Calu3 (cell line): Measurements from ENCODE around the gene MRPL33. TPM values are rescaled to one million over a fixed set of nuclear protein-coding genes. Genes with fewer than 3 reads are reported as not detected.

Source experiments
- BruUV-seq: library from RNA; stranded (reverse); fragments of 400-500 nt; replicated peaks from 2 replicates; lab custom pipeline; 2021; lab: Mats Ljungman, UMichigan
- CTCF ChIA-PET: fragments of 300-600 bp; sonication (Branson Sonifier 250); formaldehyde crosslinking; loops from one replicate; lab custom pipeline; 2022; ENCODE audit warnings: antibody characterized with exemption; lab: Charles Lee
- DNase-seq: peaks from one replicate; pipeline ENCODE4 v3.0.0; 2022
- H3K27ac Mint-ChIP-seq: one replicate; pipeline ENCODE4 v1.8.0; 2022; ENCODE audit warnings: mixed read lengths; ENCODE audit not compliant: unreplicated experiment
- H3K27me3 Mint-ChIP-seq: one replicate; pipeline ENCODE4 v1.8.0; 2022; ENCODE audit warnings: mixed read lengths; ENCODE audit not compliant: unreplicated experiment
- H3K36me3 Mint-ChIP-seq: one replicate; pipeline ENCODE4 v1.8.0; 2022; ENCODE audit warnings: mild to moderate bottlenecking, moderate library complexity, mixed read lengths; ENCODE audit not compliant: insufficient read depth, unreplicated experiment
- H3K4me1 Mint-ChIP-seq: one replicate; pipeline ENCODE4 v1.8.0; 2022; ENCODE audit warnings: mild to moderate bottlenecking, low read depth, mixed read lengths; ENCODE audit not compliant: unreplicated experiment
- H3K4me3 Mint-ChIP-seq: one replicate; pipeline ENCODE4 v1.8.0; 2022; ENCODE audit warnings: mild to moderate bottlenecking, low read depth, moderate library complexity, mixed read lengths; ENCODE audit not compliant: unreplicated experiment
- H3K9me3 Mint-ChIP-seq: one replicate; pipeline ENCODE4 v1.8.0; 2022; ENCODE audit warnings: low read depth, mixed read lengths; ENCODE audit not compliant: unreplicated experiment
- CTCF ChIP-seq: fragments of 200-600 bp; IDR thresholded peaks from one replicate; pipeline ENCODE4 v1.8.0; 2022; ENCODE audit warnings: antibody characterized with exemption; ENCODE audit not compliant: unreplicated experiment
- intact Hi-C: fragments of 100-400 bp; cut with micrococcal nuclease; formaldehyde crosslinking; loops from one replicate; pipeline ENCODE4 v1.10.0; 2022; ENCODE audit not compliant: unreplicated experiment
- total RNA-seq: library from RNA; stranded (reverse); gene quantifications from 2 replicates; pipeline ENCODE4 v1.2.3, GENCODE V29; 2022

The MRPL33 gene
- total RNA-seq, 1 experiment from 2014 or later = 82.9 TPM

- TF ChIP-seq CTCF = no peak
- H3K27ac Mint-ChIP-seq = peak overlapping the region; percentile 95
- no peaks in the 10 kb centered on the region for H3K27me3 Mint-ChIP-seq
- H3K9me3 Mint-ChIP-seq = peaks cover 9% of the 10 kb centered on the region
- intact Hi-C loops = loop anchor here (5.0 kb wide), 2 partner anchors 171 to 481 kb away; no protein-coding TSS in a partner anchor
- no TSS peak for BruUV-seq
- no peak for DNase-seq
- peaks cover 27% of the 10 kb centered on the region for H3K36me3 Mint-ChIP-seq
- H3K4me3 Mint-ChIP-seq = no peak overlapping the region
- CTCF ChIA-PET = interaction anchor here (0.7 kb wide), 2 partner anchors 29 to 264 kb away, joined by 4 to 5 read pairs; no protein-coding TSS in a partner anchor
- peaks cover 39% of the 10 kb centered on the region for H3K4me1 Mint-ChIP-seq
Measured at GRCh38 chr2:27751377-27751776, 20.1 kb upstream of the MRPL33 start.

- CTCF ChIA-PET = interaction anchor here (0.6 to 3.0 kb wide), 19 partner anchors 14 to 1248 kb away, joined by 3 to 47 read pairs (median 4); no protein-coding TSS in a partner anchor
- Mint-ChIP-seq H3K4me1 (peaks cover 49% of the 10 kb centered on the region), H3K36me3 (peaks cover 27% of the 10 kb centered on the region), H3K27me3 (no peaks in the 10 kb centered on the region), H3K27ac (peak overlapping the region; percentile 95), H3K4me3 (peak overlapping the region; percentile 72), H3K9me3 (peaks cover 9% of the 10 kb centered on the region)
- no peak for TF ChIP-seq CTCF
- intact Hi-C loops = loop anchor here (1.0 to 5.0 kb wide), 5 partner anchors 29 to 667 kb away; no protein-coding TSS in a partner anchor
- BruUV-seq = no TSS peak
- DNase-seq = peak; percentile 78
Measured at GRCh38 chr2:27752551-27753237, 18.8 kb upstream of the MRPL33 start.

- Mint-ChIP-seq H3K27me3 (no peaks in the 10 kb centered on the region), H3K27ac (peak overlapping the region; percentile 95), H3K9me3 (no peaks in the 10 kb centered on the region), H3K4me3 (peak overlapping the region; percentile 72), H3K4me1 (peaks cover 49% of the 10 kb centered on the region), H3K36me3 (peaks cover 32% of the 10 kb centered on the region)
- TF ChIP-seq CTCF = peak; percentile 91
- intact Hi-C loops = loop anchor here (1.0 to 5.0 kb wide), 3 partner anchors 168 to 642 kb away; no protein-coding TSS in a partner anchor
- BruUV-seq = no TSS peak
- CTCF ChIA-PET = interaction anchor here (0.8 to 3.0 kb wide), 9 partner anchors 18 to 698 kb away, joined by 3 to 47 read pairs (median 4); no protein-coding TSS in a partner anchor
- DNase-seq = peak; percentile 93
Measured at GRCh38 chr2:27754138-27754588, 17.4 kb upstream of the MRPL33 start.

GRCh38 chr2:27754831-27755230 lies 16.7 kb upstream of the MRPL33 start:
- no peaks in the 10 kb centered on the region for H3K9me3 Mint-ChIP-seq
- peaks cover 50% of the 10 kb centered on the region for H3K4me1 Mint-ChIP-seq
- BruUV-seq = no TSS peak
- peak overlapping the region; percentile 95 for H3K27ac Mint-ChIP-seq
- peaks cover 32% of the 10 kb centered on the region for H3K36me3 Mint-ChIP-seq
- H3K4me3 Mint-ChIP-seq = peak overlapping the region; percentile 72
- CTCF ChIA-PET = interaction anchor here (0.8 to 3.0 kb wide), 7 partner anchors 17 to 664 kb away, joined by 3 to 47 read pairs (median 4); no protein-coding TSS in a partner anchor
- H3K27me3 Mint-ChIP-seq = no peaks in the 10 kb centered on the region
- TF ChIP-seq CTCF = no peak
- DNase-seq = no peak
- intact Hi-C loops = loop anchor here (1.0 to 5.0 kb wide), 3 partner anchors 167 to 641 kb away; no protein-coding TSS in a partner anchor
